AG09319 (cell line): ENCODE data around the gene HBZ.
"Not testable (repeated sequence)": the region's sequence is repeated elsewhere in the genome, so short reads cannot be mapped to it uniquely, and the experiment has no call there.

Experiments
- DNase-seq: peaks from one replicate; pipeline ENCODE4 v3.0.0-alpha.2; 2010; ENCODE audit warnings: low read depth; ENCODE audit errors: extremely low read depth
- CTCF ChIP-seq: IDR thresholded peaks from 2 replicates; pipeline ENCODE4 v1.5.1; 2011; ENCODE audit warnings: low read depth, mild to moderate bottlenecking, inconsistent platforms, low read length, moderate library complexity

HBZ gene

GRCh38 chr16:154217-155030, 2.0 kb downstream of the HBZ start:
- no peak for DNase-seq
- no peak for TF ChIP-seq CTCF

- DNase-seq: no peak
- no peak for TF ChIP-seq CTCF
Observed at GRCh38 chr16:155031-155398, 2.6 kb downstream of the HBZ start.

- DNase-seq: no peak
- TF ChIP-seq CTCF: no peak
Observed at GRCh38 chr16:159136-159849, 6.8 kb downstream of the HBZ start.

- DNase-seq: not testable (repeated sequence)
Observed at GRCh38 chr16:160242-160641, 7.8 kb downstream of the HBZ start.

GRCh38 chr16:160691-161190, 8.3 kb downstream of the HBZ start:
- TF ChIP-seq CTCF: no peak
- DNase-seq: no peak

- DNase-seq: no peak
- TF ChIP-seq CTCF: no peak
Observed at GRCh38 chr16:162271-162991, 10.0 kb downstream of the HBZ start.

- not testable (repeated sequence) for DNase-seq
Observed at GRCh38 chr16:163139-163538, 10.7 kb downstream of the HBZ start.

GRCh38 chr16:163696-164095, 11.3 kb downstream of the HBZ start:
- DNase-seq: not testable (repeated sequence)

GRCh38 chr16:164134-164823, 11.8 kb downstream of the HBZ start:
- DNase-seq: not testable (repeated sequence)
